ENCODE measurements around the gene VAX1.
"Not testable (repeated sequence)": the region's sequence is repeated elsewhere in the genome, so short reads cannot be mapped to it uniquely, and the experiment has no call there.

Gene VAX1

DNA sequence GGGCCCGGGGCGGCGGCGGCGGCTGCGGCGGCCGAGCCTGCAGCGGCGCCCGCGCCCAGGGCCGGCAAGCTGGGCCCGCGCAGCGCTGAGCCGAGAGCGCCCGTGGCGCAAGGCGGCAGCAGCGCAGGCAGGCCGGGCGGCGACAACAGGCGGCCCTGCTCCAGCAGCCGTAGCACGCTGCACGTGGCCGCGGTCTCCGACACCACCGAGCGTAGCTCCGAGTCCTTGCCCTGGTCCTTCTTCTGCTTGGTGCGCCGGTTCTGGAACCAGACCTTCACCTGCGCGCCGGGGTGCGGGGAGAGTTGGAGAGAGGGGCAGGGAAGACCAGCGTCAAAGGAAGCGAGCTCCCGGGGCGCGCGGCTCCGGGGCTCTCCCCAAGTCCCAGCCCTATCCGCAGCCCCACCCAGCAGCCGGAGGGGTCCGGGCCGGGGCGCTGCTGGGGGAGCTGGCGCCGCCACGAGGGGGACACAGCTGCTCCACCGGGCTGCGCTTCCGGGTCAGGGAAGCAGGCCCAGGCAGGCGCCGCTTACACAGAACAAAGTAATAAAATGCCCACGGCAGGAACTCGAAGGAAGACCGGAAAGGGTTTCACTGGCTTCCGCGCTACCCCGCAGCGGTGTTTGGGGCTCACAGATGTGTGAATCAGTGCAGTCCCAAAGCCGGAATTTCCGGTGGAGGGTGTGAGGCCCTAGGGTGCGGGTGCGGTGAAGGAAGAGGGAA, 3.6 kb downstream of the VAX1 start:
- no peak for DNase-seq

DNA sequence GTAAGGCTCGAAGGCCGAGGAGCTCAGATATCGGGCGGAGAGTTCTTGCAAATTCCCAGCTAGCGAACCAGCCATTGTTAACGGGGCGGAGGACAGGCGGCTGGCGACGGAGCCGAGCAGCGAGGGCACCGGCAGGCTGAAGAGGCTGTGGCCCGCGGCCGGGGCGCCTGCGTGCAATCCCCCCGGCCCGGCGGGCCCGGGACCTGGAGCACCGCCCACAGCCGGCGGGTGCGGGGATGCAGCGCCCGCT, 4.1 kb downstream of the VAX1 start:
- DNase-seq, result no peak

DNA sequence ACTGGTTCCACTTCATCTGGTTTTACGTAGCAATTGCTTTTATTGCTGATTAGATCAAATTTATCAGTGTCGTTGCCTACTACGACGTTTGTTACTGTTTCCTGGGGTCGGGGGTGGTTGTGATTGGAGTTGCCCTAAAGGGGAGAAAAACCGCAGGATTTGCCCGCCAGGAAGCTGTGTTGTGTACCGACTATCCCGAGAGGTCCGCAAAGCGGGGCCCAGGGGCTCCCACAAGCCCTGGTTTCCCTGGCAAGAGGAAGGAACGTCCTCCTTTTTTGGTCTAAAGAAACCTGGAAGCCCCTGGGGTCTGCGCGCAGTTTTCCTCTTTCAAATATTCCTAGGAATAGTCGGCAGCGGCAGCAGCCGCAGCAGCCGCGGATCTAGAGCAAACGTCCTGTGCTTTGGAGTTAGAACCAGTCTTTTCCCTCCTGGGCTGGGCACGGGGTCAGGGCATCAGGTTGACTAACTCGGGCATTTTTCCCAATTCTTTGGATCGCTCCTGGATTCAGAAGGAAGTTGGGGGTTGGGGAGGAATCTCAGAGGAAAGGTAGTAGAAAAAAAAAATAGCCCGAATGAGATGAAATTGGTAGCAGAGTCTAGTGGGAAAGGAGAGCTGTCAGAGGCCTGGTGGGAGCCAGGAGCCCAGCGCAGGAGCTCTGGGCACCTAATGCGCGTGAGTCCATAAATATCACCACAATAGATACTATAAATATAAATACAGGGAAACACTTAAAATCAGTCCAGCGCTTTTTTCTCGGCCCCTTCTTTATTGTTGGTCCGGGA, 4.6 kb downstream of the VAX1 start:
- no peak for DNase-seq

DNA sequence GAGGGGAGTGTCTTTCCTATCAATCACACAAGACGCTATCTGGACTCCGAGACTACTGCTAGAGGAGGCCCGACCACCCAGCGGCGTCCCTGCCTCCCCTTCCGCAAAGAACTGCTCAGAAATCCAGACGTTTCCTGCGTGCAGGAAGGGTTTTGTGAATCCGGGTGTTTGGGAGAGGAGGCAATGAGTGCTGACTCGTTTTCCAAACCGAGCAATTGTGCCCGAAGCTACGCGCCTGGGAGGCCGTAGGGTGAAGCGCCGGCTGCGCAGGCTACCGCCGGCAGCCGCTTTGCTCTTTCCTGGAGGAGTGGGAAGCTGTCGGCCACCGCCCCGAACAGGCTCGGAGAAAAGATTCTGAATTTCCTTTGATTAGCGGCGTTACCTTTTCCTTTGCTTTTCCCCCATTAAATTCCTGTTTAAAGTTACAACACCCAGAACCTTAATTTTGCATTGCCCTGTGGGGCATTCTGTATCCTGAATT, 5.3 kb downstream of the VAX1 start:
- no peak for DNase-seq

DNA sequence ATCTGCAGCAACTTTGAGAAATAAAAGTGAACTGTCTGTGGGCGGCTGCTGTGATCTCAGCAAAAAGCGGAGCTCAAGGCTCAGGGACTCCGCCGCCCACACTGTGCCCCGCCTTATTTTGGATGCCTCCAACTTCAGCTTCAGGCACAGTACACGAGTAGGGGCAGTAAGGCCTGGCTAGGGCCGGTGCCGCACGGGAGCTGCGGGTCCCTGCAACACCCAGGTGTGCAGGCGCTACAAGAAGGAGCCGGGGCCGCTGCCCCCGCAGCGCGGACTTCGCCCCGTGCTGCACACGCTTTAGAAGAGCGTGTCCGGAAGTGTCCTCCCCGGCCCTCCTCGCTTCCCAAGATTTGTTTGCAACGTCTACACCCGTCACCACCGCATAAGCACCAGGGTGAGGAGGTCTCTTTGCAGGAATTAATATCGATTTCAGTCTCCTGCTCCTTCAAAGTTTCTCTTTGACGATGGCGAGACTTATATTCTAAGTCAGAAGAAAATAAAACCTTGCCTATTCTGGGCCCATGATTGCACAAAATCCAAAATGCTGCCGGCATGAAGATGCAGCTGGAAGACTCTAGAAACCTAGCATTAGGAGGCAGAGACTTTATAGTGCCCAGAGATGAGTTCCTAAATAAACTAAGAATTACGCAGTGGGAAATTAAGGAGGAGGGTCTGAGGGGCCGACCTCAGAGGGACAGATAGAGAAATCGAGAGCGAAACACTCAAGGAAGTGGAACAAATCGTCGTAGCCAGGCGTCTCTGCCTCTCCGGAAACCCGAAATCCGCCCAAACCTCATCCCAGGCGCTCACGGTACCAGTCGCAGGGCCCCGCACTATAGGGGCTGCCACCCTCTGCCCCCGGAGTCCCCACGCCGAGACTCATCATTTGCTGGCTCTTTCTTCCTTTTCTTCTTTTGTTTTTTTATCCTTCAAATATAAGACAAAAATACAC, 6.4 kb downstream of the VAX1 start:
- no peak for DNase-seq

DNA sequence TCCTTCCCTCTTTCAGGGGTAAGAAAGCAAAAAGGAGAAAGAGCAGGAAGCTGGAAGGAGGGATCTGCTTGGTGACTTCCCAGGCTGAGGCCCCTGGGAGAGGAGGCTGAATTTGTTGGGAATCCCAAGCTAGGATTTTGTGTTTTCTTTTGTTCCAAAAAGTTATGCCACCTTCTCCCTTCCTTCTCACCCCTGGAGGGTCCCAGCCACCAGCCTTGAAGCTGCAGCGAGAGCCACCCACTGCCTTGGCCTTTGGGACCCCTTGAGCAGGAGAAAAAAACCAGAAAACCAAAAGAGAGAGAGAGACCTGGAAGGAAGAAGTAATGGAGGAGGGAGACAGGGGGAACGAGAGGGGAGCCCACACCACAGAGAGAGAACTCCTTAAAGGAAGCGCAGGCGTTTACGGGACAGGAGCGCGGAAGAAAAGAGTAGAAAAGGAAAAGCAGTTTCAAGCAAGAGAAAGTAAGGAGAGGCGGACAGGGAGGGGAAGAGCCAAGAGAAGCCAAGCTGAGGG, 7.2 kb downstream of the VAX1 start:
- no peak for DNase-seq

DNA sequence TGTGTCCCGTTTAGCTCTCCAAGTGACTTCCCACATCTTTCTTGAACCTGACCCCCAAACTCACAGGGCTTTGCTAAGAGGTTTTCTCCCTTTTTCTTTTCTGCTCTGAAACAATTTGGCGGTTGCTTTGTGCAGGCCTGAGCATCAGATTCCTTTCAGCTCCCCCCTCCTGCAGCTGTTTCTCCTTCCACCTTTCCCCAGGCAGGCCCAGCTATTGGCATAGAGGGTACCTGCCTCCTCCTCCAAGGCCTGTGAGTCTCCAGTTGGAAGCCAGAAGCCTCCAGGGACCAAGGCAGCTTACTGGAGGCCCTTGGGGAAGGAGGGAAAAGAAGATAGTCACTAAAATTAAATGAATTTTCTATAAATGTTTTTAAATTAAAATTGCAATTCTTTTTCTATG, 7.7 kb downstream of the VAX1 start:
- no peak for DNase-seq

DNA sequence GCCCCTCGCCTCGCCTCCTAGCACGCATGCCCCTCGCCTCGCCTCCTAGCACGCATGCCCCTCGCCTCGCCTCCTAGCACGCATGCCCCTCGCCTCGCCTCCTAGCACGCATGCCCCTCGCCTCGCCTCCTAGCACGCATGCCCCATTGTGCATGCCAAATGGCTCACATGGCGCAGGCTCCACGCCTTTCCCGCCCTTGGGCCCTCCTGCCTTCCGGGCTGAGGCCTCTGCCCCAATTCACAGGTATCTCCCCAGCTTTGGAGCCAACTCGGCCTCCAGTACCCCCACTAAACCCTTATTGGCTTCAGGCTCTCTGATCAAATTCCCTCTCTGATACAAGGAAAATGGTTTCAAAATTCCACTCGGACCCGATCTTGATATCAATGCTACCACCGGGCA, 11.4 kb downstream of the VAX1 start:
- not testable (repeated sequence) for DNase-seq

DNA sequence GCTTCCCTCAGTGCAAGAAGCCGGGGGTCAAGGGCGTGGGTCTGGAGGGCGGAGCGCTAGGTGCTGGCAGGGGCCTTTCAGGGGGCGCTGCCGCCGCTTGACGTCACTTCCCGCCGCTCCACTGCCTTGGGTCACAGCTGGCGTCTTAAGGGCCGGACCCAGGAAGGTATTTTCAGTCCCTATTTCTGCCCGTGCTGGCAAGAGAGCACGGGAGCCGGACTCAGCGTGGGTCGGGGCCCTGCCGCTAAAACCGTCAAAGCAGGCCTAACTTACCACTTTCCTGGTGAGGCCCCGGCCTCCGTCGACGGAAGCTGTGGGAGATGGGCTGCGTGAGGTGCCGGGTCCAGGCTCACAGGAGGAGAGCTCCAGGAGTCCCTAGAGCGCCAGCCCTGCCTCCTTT, 12.0 kb downstream of the VAX1 start:
- DNase-seq, result no peak

DNA sequence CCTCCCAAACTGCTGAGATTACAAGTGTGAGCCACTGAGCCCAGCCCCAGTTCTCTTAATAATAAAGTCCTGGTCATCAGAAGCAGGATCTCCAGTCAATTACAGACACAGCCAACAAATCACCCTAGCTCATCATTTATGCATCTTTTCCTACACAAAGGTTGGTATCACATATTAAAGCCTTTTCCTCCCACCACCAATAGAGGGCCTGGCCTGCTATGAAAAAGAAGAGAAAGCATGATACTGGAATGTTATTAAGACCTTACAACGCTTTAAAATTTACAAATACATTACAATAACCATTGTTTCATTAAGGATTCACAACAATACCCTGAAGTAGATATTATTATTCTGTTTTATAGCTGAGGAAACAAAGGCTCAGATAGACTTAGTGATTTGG, 25.9 kb downstream of the VAX1 start:
- DNase-seq, result no peak

DNA sequence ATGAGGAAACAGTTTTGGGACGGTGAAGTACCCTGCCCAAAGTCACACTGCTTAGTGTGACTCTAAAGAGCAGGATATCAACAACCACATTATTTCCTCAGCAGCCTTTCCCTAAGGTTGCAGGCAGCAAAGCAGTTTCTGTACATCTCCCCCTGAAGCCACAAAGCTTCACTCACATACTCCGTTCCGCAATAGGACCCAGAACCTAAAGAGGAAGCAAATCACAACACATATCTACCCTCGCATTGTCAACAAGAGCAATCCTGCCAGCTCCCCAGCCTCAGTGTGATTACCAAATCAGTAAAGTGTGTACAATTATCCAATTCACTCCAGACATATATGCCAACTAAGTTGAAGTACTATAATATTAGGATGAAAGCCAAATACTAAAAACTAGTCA, 30.8 kb downstream of the VAX1 start:
- no peak for DNase-seq

DNA sequence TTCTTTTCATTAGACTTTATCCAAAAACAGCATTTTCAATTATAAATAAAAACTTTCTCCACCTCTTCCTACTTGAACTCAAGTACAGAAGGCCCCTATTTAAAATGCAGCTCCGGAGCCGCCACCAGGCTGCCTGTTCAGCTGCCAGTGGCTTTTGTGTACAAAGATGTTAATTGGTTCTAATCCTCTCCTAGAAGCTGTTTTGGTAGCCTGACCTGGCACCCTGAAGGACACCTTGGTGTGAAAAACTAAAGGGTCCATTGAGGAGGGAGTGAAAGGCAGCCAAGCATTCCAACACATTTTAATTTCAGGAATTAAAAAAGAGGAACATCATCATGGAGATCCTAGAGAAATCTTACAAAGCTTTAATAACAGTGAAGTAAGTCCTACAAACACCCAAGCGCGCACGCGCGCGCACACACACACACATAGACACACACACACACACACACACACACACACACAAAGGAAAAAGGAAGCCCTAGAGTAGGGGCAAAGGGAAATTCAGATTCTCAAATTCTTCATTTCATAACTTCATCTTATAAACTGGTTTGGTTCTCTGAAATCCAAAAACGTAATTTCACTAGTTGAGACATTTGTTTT, 41.4 kb downstream of the VAX1 start:
- no peak for DNase-seq

DNA sequence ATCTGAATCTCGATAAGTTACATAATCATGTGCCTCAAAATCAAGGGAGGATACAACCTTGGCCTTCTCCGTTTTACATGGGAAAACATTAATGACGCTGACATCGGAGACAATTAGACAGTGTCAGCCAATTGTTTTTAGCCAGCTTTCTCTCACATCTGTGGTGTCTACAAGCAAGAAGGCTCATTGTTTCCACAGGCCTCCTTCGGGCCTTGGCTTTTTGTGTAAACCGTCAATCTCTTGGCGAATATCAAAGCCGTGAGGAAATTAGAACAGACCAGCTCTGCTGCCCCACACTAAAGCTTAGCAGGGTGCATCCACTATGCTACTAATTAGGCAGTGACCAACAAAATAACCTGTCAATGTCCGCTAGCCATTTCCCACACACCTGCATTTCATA, 43.2 kb downstream of the VAX1 start:
- no peak for DNase-seq

DNA sequence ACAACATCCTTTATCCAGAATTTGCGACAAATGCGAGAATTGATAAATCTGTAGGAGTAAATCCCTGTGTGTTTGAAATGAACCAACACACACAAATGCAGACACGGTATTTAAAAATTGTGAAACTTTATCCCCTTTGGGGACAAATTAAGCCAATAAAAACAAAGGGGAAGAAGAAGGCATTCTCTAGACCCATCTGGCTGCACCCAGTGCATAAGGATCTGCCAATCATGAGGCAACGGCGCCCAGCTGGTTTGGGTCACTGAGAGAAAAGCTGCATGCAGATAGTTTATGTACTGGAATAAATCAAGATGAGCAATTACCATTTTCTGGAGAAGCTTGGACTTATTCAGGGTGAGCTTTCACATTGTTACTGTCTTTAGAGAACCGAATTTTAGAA, 45.7 kb downstream of the VAX1 start:
- no peak for DNase-seq

DNA sequence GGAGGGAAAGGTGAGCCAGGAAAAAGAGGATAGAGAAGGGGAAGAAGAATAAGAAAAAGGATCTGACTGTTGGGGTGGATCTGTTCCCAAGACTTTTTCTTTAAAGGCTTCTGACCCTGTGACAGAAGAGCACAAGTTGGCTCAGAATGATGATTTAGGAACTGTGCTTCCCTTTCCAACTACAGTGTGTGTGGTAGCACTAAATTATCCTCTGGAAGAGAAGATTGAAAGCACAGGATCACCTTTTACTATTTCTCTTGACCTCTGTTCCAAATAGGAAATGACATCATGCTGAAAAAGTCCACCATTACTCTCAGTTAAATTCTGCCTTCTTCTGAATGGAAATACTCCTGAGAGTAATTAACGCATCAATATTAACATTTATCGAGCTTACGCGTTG, 47.2 kb downstream of the VAX1 start:
- DNase-seq, result no peak

DNA sequence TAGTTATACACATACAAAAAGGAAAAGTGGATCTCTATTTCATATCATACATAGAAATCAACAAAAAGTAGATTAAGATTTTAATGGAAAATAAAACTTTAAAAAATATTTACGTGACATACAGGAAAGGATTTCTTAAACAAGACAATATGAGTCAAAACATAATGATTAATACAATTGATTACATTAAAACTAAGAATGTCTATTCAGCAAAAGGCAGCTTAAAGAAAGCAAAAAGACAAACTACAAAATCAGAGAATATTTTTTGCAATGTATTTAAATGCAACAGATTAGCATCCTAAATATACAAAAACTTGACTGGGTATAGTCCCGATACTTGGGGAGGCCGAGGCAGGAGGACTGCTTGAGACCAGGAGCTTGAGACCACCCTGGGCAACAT, 50.5 kb downstream of the VAX1 start:
- DNase-seq, result no peak

DNA sequence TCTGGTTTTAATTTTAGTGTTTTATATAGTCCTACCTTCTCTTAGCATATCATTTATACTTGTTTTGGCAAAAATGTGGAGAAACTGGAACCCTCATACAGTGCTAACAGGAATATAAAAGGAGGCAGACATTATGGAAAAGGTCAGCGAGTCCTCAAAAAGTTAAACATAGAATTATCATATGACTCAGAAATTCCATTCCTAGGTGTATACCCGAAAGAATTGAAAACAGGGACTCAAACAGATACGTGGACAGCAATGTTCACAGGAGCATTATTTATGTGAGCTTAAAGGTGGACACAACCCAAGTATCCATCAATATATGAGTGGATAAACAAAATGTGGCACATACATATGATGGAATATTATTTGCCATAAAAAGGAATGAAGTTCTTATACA, 51.5 kb downstream of the VAX1 start:
- no peak for DNase-seq

DNA sequence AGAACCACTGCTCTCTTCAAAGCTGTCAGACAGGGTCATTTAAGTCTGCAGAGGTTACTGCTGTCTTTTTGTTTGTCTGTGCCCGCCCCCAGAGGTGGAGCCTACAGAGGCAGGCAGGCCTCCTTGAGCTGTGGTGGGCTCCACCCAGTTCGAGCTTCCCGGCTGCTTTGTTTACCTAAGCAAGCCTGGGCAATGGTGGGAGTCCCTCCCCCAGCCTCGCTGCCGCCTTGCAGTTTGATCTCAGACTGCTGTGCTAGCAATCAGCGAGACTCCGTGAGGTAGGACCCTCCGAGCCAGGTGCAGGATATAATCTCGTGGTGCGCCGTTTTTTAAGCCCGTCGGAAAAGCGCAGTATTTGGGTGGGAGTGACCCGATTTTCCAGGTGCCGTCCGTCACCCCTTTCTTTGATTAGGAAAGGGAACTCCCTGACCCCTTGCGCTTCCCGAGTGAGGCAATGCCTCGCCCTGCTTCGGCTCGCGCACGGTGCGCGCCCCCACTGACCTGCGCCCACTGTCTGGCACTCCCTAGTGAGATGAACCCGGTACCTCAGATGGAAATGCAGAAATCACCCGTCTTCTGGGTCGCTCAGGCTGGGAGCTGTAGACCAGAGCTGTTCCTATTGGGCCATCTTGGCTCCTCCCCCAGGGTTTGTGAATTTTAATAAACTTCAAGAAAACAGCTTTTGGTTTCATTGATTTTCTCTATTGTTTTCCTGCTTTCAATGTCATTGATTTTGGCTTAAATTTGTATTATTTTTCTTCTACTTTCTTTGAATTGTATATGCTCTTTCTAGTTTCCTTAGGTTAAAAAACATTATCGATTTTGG, 53.4 kb downstream of the VAX1 start:
- DNase-seq, result not testable (repeated sequence)

All from CD4-positive, alpha-beta T cell treated with Interleukin-12 subunit alpha and Interleukin-12 subunit beta, for 1 hour (primary cell).